Activated CD8-positive, alpha-beta memory T cell treated with anti-CD3 and anti-CD28 coated beads for 48 hours (primary cell): ENCODE data around the gene JTB.
"Not testable (repeated sequence)": the region's sequence is repeated elsewhere in the genome, so short reads cannot be mapped to it uniquely, and the experiment has no call there.

Experiments
- DNase-seq, 3 experiments: peaks; one replicate each; pipeline ENCODE4 v3.0.0-alpha.2; 2020; ENCODE audit warnings: low read depth in 2 of 3, low spot score in 2 of 3

JTB gene

DNA sequence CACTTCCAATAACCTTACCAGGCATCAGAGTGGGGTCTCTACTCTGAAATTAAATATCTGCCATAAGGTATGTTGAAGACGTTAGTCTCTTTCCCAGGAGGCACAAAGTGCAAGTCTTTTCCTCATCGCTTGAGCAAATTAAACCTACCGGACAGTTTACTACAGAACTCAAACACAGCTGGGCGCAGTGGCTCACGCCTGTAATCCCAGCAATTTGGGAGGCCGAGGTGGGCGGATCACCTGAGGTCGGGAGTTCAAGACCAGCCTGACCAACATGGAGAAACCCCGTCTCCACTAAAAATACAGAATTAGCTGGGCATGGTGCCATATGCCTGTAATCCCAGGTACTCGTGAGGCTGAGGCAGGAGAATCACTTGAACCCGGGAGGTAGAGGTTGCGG is 1.6 kb upstream of the JTB start:
- not testable (repeated sequence) for DNase-seq

DNA sequence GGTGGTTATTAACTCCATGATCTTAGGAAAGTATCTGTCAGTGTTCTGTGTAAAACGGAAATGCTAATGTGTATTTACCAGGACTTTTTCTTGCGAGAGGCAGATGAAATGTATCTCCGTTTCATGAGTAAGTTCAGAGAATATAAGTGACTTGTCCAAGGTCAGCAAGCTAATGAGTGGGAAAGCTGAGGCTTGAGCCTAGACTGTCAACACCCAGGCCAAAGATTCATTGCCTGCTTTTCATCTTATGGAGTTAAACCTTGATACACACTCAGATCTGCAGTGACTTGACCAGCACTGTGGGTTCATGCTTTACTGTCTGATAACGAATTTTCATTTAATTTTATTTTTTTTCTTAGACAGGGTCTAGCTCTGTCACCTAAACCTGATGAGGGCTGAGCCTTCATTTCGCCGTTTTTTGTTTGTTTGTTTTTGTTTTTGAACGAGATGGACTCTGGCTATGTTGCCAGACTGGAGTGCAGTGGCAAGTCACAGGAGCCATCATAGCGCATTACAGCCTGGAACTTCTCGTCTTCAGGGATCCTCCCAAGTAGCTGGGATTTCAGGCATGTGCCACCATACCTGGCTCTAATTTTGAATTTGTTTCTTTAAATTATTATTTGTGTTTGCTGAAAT is 918 bp upstream of the JTB start:
- no peak for DNase-seq

- no peak for DNase-seq
Measured at GRCh38 chr1:153976819-153977249, 640 bp downstream of the JTB start.

- DNase-seq = no peak
Measured at GRCh38 chr1:153973525-153973924, 3.9 kb downstream of the JTB start.

GRCh38 chr1:153973071-153973470 is 4.4 kb downstream of the JTB start:
- DNase-seq = no peak

GRCh38 chr1:153970346-153970745 is 7.1 kb downstream of the JTB start:
- no peak for DNase-seq

- no peak for DNase-seq
Measured at GRCh38 chr1:153968972-153969371, 8.5 kb downstream of the JTB start.

DNA sequence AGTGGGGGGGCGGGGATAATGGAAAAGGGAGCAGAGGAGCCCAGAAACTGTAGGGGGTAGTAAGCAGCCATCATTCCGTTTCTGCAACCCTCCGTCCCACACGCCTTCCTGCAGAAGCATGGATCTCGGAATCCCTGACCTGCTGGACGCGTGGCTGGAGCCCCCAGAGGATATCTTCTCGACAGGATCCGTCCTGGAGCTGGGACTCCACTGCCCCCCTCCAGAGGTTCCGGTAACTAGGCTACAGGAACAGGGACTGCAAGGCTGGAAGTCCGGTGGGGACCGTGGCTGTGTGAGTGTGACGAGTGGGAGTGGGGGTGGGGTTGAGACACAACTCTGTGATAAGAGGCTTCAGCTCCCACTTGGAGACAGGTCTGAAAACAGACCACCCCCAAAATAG is 9.1 kb downstream of the JTB start:
- no peak for DNase-seq

DNA sequence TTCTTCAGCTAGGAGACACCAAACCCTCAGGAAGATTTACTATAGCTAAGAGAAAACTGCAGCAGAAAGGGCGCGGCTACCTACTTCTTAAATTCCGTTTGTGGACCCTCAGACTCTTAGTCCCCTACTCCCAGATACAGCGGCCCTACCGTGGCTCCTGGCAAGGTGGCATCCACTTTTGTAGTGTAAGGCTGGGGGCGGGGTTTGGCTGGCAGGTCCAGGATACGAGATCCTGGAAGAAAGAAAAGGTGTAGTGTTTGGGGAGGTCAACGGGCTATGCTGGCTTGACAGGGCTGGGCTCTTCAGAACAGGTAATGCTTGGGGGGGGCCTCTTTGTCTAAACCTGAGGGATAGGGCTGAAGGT is 9.5 kb downstream of the JTB start:
- no peak for DNase-seq

DNA sequence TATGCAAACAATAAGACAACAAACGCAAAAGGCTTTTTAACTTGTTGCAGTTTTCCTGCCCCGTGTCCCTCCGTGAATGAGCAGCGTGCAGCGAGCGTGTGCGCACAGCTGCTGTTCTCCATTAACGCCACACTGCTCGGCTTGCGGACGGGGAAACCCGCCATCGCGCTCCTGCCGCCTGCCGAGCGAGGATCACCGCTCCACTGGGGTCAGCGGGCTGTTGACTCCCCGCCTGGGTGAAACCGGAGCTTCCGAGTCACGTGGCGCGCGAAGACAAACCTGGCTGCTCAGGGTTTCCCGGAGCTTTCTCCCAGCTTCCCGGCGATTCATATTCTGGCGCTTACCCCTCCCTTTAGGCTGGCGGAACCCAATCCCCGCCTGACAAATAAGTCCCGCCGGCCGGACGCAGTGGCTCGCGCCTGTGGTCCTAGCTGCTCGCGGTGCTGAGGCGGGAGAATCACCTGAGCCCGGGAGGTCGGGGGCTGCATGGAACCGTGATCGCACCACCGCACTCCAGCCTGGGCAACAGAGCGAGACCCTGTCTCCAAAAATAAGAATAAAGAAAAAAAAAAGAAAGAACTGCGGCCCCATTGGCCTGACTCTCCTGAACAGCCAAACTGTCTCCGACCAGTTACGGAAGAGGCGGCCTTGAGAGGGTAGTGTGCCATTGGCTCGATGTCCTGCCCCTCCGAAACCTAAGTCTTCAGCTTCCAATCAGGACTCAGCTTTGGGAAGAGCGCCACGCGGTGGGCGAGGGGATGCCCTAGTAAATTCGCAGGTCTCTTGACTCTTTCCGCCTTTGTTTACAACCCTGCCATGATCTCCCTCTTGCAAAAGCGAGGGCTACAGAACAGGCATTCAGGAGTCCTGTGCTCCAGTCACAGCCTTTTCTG is 10.1 kb downstream of the JTB start, which contains the start of gene CREB3L4:
Gene CREB3L4, plus strand, starts transcription at position 796 of the 893 bp plus-strand sequence. CDS start 624 bp downstream, outside the sequence.
- peak; percentile 55 to 67 (median 58) for DNase-seq

- DNase-seq = no peak
Measured at GRCh38 chr1:153963850-153964331, 13.6 kb downstream of the JTB start.

GRCh38 chr1:153963030-153963849 is 14.2 kb downstream of the JTB start, which contains the start of gene SLC39A1:
SLC39A1 (minus strand) TSS chr1:153963537; CDS start chr1:153962715, 822 bp downstream.
- peak; percentile 82 to 94 (median 86) for DNase-seq

GRCh38 chr1:153962088-153963029 is 15.1 kb downstream of the JTB start:
- DNase-seq = no peak

DNA sequence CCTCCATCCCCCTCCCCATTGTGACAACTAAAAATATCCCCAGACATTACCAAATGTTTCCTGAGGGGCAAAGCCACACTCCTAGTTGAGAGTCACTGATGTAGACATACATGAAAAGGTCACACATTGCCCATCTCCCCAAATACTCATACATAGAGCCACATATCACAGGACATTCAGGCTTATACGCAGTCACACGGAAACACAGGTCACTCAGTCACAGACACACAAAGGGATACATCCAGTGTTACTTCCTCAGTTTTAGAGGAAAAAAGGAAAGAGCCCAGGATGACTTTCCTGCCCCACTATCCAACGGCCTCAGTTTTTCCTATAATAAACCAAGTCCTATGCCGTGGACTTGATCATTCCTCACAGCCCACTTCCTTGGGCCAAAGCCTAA is 16.1 kb downstream of the JTB start:
- DNase-seq = no peak

- DNase-seq = no peak
Measured at GRCh38 chr1:153960206-153960605, 17.3 kb downstream of the JTB start.

GRCh38 chr1:153959454-153959853 is 18.0 kb downstream of the JTB start:
- no peak for DNase-seq

GRCh38 chr1:153958961-153959260 is 18.6 kb downstream of the JTB start:
- DNase-seq = no peak

DNA sequence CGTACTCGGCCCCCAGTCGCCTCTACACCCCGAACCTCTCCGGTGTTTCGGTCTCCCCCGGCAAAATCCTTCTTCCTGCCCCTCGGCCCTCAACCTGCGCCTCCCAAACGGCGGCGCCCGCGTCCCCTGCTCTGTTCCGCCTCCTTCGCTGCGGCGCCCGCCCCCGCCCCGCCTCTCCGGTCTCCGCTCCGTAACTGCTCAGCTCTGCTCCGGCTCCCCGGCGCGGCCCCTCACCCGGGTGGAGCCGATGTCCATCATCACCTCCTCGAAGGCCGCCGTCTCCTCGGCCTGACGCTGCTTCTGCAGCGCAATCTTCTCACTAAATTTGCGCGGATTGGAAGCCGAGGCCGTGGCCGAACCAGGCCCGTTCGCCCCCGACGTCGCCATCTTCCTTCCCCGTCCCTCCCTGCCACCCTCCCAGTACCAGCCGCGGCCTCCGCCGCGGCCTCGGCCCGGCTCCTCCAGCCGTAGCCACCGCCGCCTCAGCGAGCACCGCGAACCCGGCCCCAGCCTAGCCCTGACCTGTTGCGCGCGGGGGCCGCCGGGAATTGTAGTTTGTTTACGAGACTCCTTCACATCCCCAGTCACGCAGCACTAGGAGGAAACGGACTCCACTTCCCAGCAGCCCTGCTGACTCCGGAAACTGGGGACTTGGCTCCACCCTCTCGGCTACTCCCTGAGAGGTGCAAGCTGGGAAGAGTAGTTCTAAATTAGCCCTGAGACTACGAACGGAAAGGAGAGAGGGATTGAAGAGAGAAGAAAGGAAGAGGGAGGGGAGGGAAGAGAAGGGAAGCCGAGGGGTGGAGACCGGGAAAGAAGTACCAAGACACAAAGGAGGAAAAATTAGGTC is 19.1 kb downstream of the JTB start, which contains the start of gene CRTC2:
Gene CRTC2, minus strand, starts transcription at position 502 of the 850 bp plus-strand sequence. Its CDS starts 115 bp downstream, at position 387.
- peak; percentile 86 to 91 (median 87) for DNase-seq

DNA sequence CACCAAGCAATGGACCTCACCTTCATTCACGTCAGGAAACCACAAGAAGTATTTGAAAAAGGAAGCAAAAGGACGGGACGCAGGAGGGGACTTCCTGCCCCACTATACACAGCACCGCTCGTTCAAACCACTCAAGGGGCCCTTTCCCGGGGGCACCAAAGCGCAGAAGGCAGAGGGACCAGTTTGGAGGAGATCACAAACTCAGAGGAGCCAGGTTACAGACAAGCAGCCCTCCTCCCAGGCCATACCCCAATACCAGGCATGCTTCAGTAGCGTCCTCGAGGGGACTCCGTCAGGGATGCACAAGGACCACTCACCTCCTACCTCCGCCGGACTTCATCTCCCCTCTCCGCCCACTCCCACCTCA is 19.7 kb downstream of the JTB start:
- peak in 2 of 3 experiments; percentile 14 to 40 for DNase-seq
